PC-3 (cell line): Measurements from ENCODE around the gene MAPK7. TPM values are rescaled to one million over a fixed set of nuclear protein-coding genes. Genes with fewer than 3 reads are reported as not detected.

ENCODE experiments used
- ATAC-seq: fragments of 200-7000 bp; cut with Tn5 transposase; 2 replicates; pipeline ENCODE4 v1.9.1; 2020; ENCODE audit warnings: mild to moderate bottlenecking, moderate library complexity
- BruUV-seq: library from RNA; stranded (reverse); fragments of 400-500 nt; replicated peaks from 2 replicates; lab custom pipeline; 2021; lab: Mats Ljungman, UMichigan
- CTCF ChIA-PET: fragments of 300-600 bp; sonication (Branson Sonifier 250); formaldehyde crosslinking; loops from one replicate; lab custom pipeline; 2022; ENCODE audit warnings: antibody characterized with exemption; lab: Charles Lee
- POLR2A ChIA-PET: fragments of 300-600 bp; sonication (Branson Sonifier 250); formaldehyde crosslinking; loops from one replicate; lab custom pipeline; 2022; ENCODE audit warnings: antibody characterized with exemption; ENCODE audit not compliant: unreplicated experiment; lab: Charles Lee
- DNase-seq: peaks from one replicate; pipeline ENCODE4 v3.0.0-alpha.2; 2015
- H2AFZ ChIP-seq: fragments of 300-600 bp; sonication (generic); 2 replicates; pipeline ENCODE4 v1.6.0; 2016; ENCODE audit warnings: antibody characterized with exemption, low read length
- H3F3A ChIP-seq: fragments of 300-600 bp; sonication (generic); one replicate; pipeline ENCODE4 v1.6.0; 2017; ENCODE audit warnings: antibody characterized with exemption, low read length, control low read depth, mild to moderate bottlenecking; ENCODE audit not compliant: unreplicated experiment
- H3K27ac ChIP-seq: fragments of 300-600 bp; sonication (generic); 2 replicates; pipeline ENCODE4 v1.5.1; 2016; ENCODE audit warnings: mild to moderate bottlenecking, low read length
- H3K27me3 ChIP-seq: fragments of 300-600 bp; sonication (generic); 2 replicates; pipeline ENCODE4 v1.6.1; 2016; ENCODE audit warnings: low read length, mixed read lengths
- H3K36me3 ChIP-seq: fragments of 300-600 bp; sonication (generic); 2 replicates; pipeline ENCODE4 v1.6.1; 2016; ENCODE audit warnings: low read depth, mixed run types, low read length, mixed read lengths
- H3K4me1 ChIP-seq: fragments of 300-600 bp; sonication (generic); 2 replicates; pipeline ENCODE4 v1.5.1; 2016; ENCODE audit warnings: low read length; ENCODE audit not compliant: insufficient read depth
- H3K4me2 ChIP-seq: fragments of 300-600 bp; sonication (generic); 2 replicates; pipeline ENCODE4 v1.6.0; 2016; ENCODE audit warnings: low read length
- H3K4me3 ChIP-seq: fragments of 300-600 bp; sonication (generic); 2 replicates; pipeline ENCODE4 v1.5.1; 2016; ENCODE audit warnings: mild to moderate bottlenecking, low read length, mixed read lengths
- H3K79me2 ChIP-seq: fragments of 300-600 bp; sonication (generic); 2 replicates; pipeline ENCODE4 v1.6.1; 2017; ENCODE audit warnings: low read length, mixed read lengths
- H3K9ac ChIP-seq: fragments of 300-600 bp; sonication (generic); 2 replicates; pipeline ENCODE4 v1.6.0; 2016; ENCODE audit warnings: mild to moderate bottlenecking, low read length
- H3K9me2 ChIP-seq: fragments of 300-600 bp; sonication (generic); replicated peaks from 2 replicates; pipeline ENCODE4 v1.6.1; 2016; ENCODE audit warnings: mixed run types, low read length, mixed read lengths
- H3K9me3 ChIP-seq: fragments of 300-600 bp; sonication (generic); 2 replicates; pipeline ENCODE4 v1.6.1; 2016; ENCODE audit warnings: low read length, mixed read lengths
- H4K20me1 ChIP-seq: fragments of 300-600 bp; sonication (generic); 2 replicates; pipeline ENCODE4 v1.6.1; 2016; ENCODE audit warnings: low read length, mixed read lengths
- CTCF ChIP-seq: fragments of 300-600 bp; sonication (generic); conservative IDR thresholded peaks from 2 replicates; pipeline ENCODE4 v1.5.1; 2017; ENCODE audit warnings: antibody characterized with exemption, low read depth, mild to moderate bottlenecking, low read length
- EZH2 ChIP-seq: fragments of 300-600 bp; sonication (generic); IDR thresholded peaks from one replicate; pipeline ENCODE4 v1.6.1; 2017; ENCODE audit warnings: antibody characterized with exemption, mild to moderate bottlenecking, low read length; ENCODE audit not compliant: unreplicated experiment
- EZH2phosphoT487 ChIP-seq: fragments of 300-600 bp; sonication (generic); IDR thresholded peaks from 2 replicates; pipeline ENCODE4 v1.6.1; 2018; ENCODE audit warnings: mild to moderate bottlenecking, antibody characterized with exemption, low read length, borderline replicate concordance
- intact Hi-C: fragments of 100-400 bp; cut with micrococcal nuclease; formaldehyde crosslinking; loops from 2 replicates; pipeline ENCODE4 v1.9.0; 2023
- total RNA-seq: library from RNA; depleted of rRNA; stranded (reverse); fragments of >200 nt; gene quantifications from 2 replicates; pipeline ENCODE4 v1.2.3, GENCODE V29; 2014

The MAPK7 gene
- total RNA-seq, 1 experiment from 2014 or later, result 9.8 TPM

- Histone ChIP-seq H3K79me2 (no peaks in the 10 kb centered on the region), H4K20me1 (no peaks in the 10 kb centered on the region), H3K27ac (no peak overlapping the region), H3K9me3 (no peaks in the 10 kb centered on the region), H3K4me1 (no peaks in the 10 kb centered on the region), H3K36me3 (no peaks in the 10 kb centered on the region), H2AFZ (no peak overlapping the region), H3K27me3 (no peaks in the 10 kb centered on the region), H3F3A (no peaks in the 10 kb centered on the region), H3K9me2 (no peaks in the 10 kb centered on the region), H3K4me2 (no peak overlapping the region), H3K9ac (no peak overlapping the region), H3K4me3 (no peak overlapping the region)
- peak; percentile 56 for DNase-seq
- POLR2A ChIA-PET, result no interaction called here
- intact Hi-C loops, result no loop called here
- no TSS peak for BruUV-seq
- no peak for ATAC-seq
- TF ChIP-seq CTCF (no peak), EZH2phosphoT487 (no peak), EZH2 (no peak)
- CTCF ChIA-PET, result no interaction called here
Observed at GRCh38 chr17:19418251-19418992, 40.1 kb downstream of the MAPK7 start.

GRCh38 chr17:19421219-19421618, 42.9 kb downstream of the MAPK7 start:
- Histone ChIP-seq H3F3A (no peaks in the 10 kb centered on the region), H3K4me3 (no peak overlapping the region), H4K20me1 (no peaks in the 10 kb centered on the region), H3K9me3 (no peaks in the 10 kb centered on the region), H3K4me2 (no peak overlapping the region), H3K9ac (no peak overlapping the region), H3K4me1 (peaks cover 6% of the 10 kb centered on the region), H3K9me2 (no peaks in the 10 kb centered on the region), H3K79me2 (no peaks in the 10 kb centered on the region), H3K27ac (no peak overlapping the region), H3K27me3 (no peaks in the 10 kb centered on the region), H2AFZ (no peak overlapping the region), H3K36me3 (no peaks in the 10 kb centered on the region)
- POLR2A ChIA-PET, result no interaction called here
- DNase-seq (no peak), ATAC-seq (no peak)
- no TSS peak for BruUV-seq
- CTCF ChIA-PET, result no interaction called here
- TF ChIP-seq CTCF (no peak), EZH2phosphoT487 (no peak), EZH2 (no peak)
- intact Hi-C loops, result no loop called here

GRCh38 chr17:19421926-19422325, 43.6 kb downstream of the MAPK7 start:
- no peak for TF ChIP-seq EZH2phosphoT487
- TF ChIP-seq CTCF, result no peak
- TF ChIP-seq EZH2, result no peak
- CTCF ChIA-PET, result no interaction called here

More at GRCh38 chr17:19421926-19422325, 43.6 kb downstream of the MAPK7 start:
- intact Hi-C loops, result no loop called here
- H2AFZ ChIP-seq, result no peak overlapping the region
- H3K27ac ChIP-seq, result no peak overlapping the region
- no peaks in the 10 kb centered on the region for H3K9me2 ChIP-seq
- DNase-seq, result no peak
- H3K27me3 ChIP-seq, result no peaks in the 10 kb centered on the region
- H3F3A ChIP-seq, result no peaks in the 10 kb centered on the region
- no TSS peak for BruUV-seq
- POLR2A ChIA-PET, result no interaction called here
- H3K79me2 ChIP-seq, result no peaks in the 10 kb centered on the region
- H3K4me3 ChIP-seq, result no peak overlapping the region
- H3K4me2 ChIP-seq, result no peak overlapping the region
- peaks cover 6% of the 10 kb centered on the region for H3K4me1 ChIP-seq
- H3K36me3 ChIP-seq, result no peaks in the 10 kb centered on the region
- H3K9me3 ChIP-seq, result no peaks in the 10 kb centered on the region
- H3K9ac ChIP-seq, result no peak overlapping the region
- no peak for ATAC-seq
- no peaks in the 10 kb centered on the region for H4K20me1 ChIP-seq
